ENCODE measurements around the gene SNX32.

GRCh38 chr11:65822776-65823528, 10.8 kb upstream of the SNX32 start:
- TF ChIP-seq POLR2AphosphoS5 (IDR thresholded peaks at IDR 0.05) = no peak
- no peak for TF ChIP-seq CTCF (IDR thresholded peaks at IDR 0.05)
